K562 (cell line): ENCODE data around the gene EMILIN1. TPM values are rescaled to one million over a fixed set of nuclear protein-coding genes. Genes with fewer than 3 reads are reported as not detected.

Experiments used
- ARID2 ChIP-seq: fragments of 450-650 bp; IDR thresholded peaks from 2 replicates; pipeline ENCODE4 v1.6.1; 2017; ENCODE audit warnings: antibody characterized with exemption, mild to moderate bottlenecking
- C11orf30 ChIP-seq: fragments of 450-650 bp; IDR thresholded peaks from 2 replicates; pipeline ENCODE4 v1.6.1; 2016; ENCODE audit warnings: low read depth, mild to moderate bottlenecking
- HNRNPK ChIP-seq: fragments of 200-400 bp; formaldehyde crosslinking; IDR thresholded peaks from one replicate; pipeline ENCODE4 v1.6.1; 2018; ENCODE audit warnings: mild to moderate bottlenecking, low read depth, low read length; ENCODE audit not compliant: poor library complexity, severe bottlenecking
- NRF1 ChIP-seq, 2 experiments: fragments of 450-650 bp; IDR thresholded peaks in 1 of 2; conservative IDR thresholded peaks in 1 of 2; 2 replicates each; pipeline ENCODE4 v1.6.1; 2014; ENCODE audit warnings: mild to moderate bottlenecking in 2 of 2
- OTX1 ChIP-seq: fragments of 450-650 bp; formaldehyde crosslinking; IDR thresholded peaks from 2 replicates; pipeline ENCODE4 v1.4.0; 2022; ENCODE audit warnings: mild to moderate bottlenecking
- POLR2B ChIP-seq: fragments of 450-650 bp; IDR thresholded peaks from 2 replicates; pipeline ENCODE4 v1.6.1; 2018; ENCODE audit warnings: low read depth; ENCODE audit not compliant: partially characterized antibody
- PPARD ChIP-seq: fragments of 250-450 bp; sonication (Bioruptor Pico); IDR thresholded peaks from 2 replicates; pipeline ENCODE4 v1.8.0; 2022; ENCODE audit warnings: inconsistent platforms, mild to moderate bottlenecking, moderate library complexity
- RBM25 ChIP-seq: fragments of 200-400 bp; formaldehyde crosslinking; IDR thresholded peaks from 2 replicates; pipeline ENCODE4 v1.6.1; 2018; ENCODE audit warnings: low read length, low read depth, moderate library complexity; ENCODE audit not compliant: severe bottlenecking
- TFAM ChIP-seq: fragments of 250-450 bp; sonication (Bioruptor Pico); conservative IDR thresholded peaks from 2 replicates; pipeline ENCODE4 v1.5.0; 2021; ENCODE audit warnings: mild to moderate bottlenecking, moderate library complexity
- ZFX ChIP-seq: sonication (generic); formaldehyde crosslinking; IDR thresholded peaks from 2 replicates; pipeline ENCODE4 v1.8.0; 2022; ENCODE audit warnings: mild to moderate bottlenecking, missing genetic modification reagents, moderate library complexity
- ZNF511 ChIP-seq: sonication (generic); formaldehyde crosslinking; IDR thresholded peaks from 2 replicates; pipeline ENCODE4 v1.8.0; 2022; ENCODE audit warnings: mild to moderate bottlenecking, missing genetic modification reagents
- ZNF696 ChIP-seq: fragments of 250-450 bp; sonication (Bioruptor Pico); conservative IDR thresholded peaks from 2 replicates; pipeline ENCODE4 v1.4.0; 2020; ENCODE audit warnings: mild to moderate bottlenecking, moderate library complexity
- polyA plus RNA-seq, 8 experiments: library from polyadenylated mRNA; depleted of rRNA in 4 of 8; stranded (reverse) in 5 of 8; unstranded in 3 of 8; fragments of >200 nt; fragmentation: Nextera tagmentation in 2 of 8; fragmentation: Illumina TruSeq in 1 of 8; extraction: Ambion mirVana in 2 of 8; extraction: Trizol in 1 of 8; gene quantifications; 2 replicates each; pipeline versions ENCODE4 v1.2.1 to v1.2.3, GENCODE V29; 2011 to 2014; ENCODE audit warnings: inconsistent platforms in 1 of 8, missing spikeins in 1 of 8
- total RNA-seq, 7 experiments: library from RNA; depleted of rRNA in 6 of 7; stranded (reverse); fragments of >200 nt in 6 of 7; fragmentation: Illumina TruSeq in 2 of 7; extraction: Trizol in 2 of 7; gene quantifications; 2 replicates each; pipeline versions ENCODE4 v1.2.1 to v1.2.3, GENCODE V29; 2011 to 2021; ENCODE audit warnings: low replicate concordance in 1 of 7
- TF ChIP-seq, protein P1 (sequence below): fragments of 250-450 bp; sonication (Bioruptor Pico); IDR thresholded peaks from 2 replicates; pipeline ENCODE4 v1.8.0; 2022; ENCODE audit warnings: moderate library complexity, mild to moderate bottlenecking, inconsistent platforms
- TF ChIP-seq, protein P2 (sequence below): fragments of 450-650 bp; formaldehyde crosslinking; IDR thresholded peaks from 2 replicates; pipeline ENCODE4 v1.4.0; 2020; ENCODE audit warnings: mild to moderate bottlenecking, moderate library complexity

Gene EMILIN1
- total and polyA plus RNA-seq, 9 of the 15 experiments (the other 6 are each of a cell fraction or from before 2014, with no cell fraction given): 0.04 to 2.7 (median 0.54) TPM; not detected in 2

- TF ChIP-seq C11orf30 (no peak; the same call in 1 of the 2 replicates), POLR2B (peak; percentile 71), NRF1 (conservative IDR thresholded peaks at IDR 0.05 in 1 of 2, IDR thresholded peaks at IDR 0.05 in 1 of 2) (peak; percentile 74 to 78), TFAM (CRISPR knock-in tag) (no peak), ZNF511 (CRISPR knock-in tag) (peak; percentile 64; the same call in 1 of the 2 replicates), RBM25 (no peak), ZFX (CRISPR knock-in tag) (peak; percentile 79), OTX1 (CRISPR knock-in tag) (no peak), HNRNPK (no peak), ARID2 (no peak), ZNF696 (CRISPR knock-in tag) (no peak), PPARD (CRISPR knock-in tag) (no peak)
- TF ChIP-seq, protein P1, sequence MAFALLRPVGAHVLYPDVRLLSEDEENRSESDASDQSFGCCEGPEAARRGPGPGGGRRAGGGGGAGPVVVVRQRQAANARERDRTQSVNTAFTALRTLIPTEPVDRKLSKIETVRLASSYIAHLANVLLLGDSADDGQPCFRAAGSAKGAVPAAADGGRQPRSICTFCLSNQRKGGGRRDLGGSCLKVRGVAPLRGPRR: no peak
- TF ChIP-seq, protein P2, sequence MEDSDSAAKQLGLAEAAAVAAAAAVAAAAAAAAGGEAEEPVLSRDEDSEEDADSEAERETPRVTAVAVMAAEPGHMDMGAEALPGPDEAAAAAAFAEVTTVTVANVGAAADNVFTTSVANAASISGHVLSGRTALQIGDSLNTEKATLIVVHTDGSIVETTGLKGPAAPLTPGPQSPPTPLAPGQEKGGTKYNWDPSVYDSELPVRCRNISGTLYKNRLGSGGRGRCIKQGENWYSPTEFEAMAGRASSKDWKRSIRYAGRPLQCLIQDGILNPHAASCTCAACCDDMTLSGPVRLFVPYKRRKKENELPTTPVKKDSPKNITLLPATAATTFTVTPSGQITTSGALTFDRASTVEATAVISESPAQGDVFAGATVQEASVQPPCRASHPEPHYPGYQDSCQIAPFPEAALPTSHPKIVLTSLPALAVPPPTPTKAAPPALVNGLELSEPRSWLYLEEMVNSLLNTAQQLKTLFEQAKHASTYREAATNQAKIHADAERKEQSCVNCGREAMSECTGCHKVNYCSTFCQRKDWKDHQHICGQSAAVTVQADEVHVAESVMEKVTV (CRISPR knock-in tag): no peak
These were observed 45.7 kb upstream of the EMILIN1 start, which contains the start of gene TMEM214 (continued) for GRCh38 chr2:27032495-27033252.
